SK-N-SH (cell line): ENCODE data around the gene NTSR1. TPM values are rescaled to one million over a fixed set of nuclear protein-coding genes. Genes with fewer than 3 reads are reported as not detected.

Source experiments
- CTCF ChIA-PET: fragments of 300-600, 350-600 bp; formaldehyde crosslinking; extraction: SDS; loops from one replicate; lab custom pipeline; 2021; lab: Yijun Ruan, JAX
- POLR2A ChIA-PET: fragments of 350-600 bp; sonication (Branson Sonifier 250); formaldehyde crosslinking; extraction: SDS; loops from one replicate; lab custom pipeline; 2020; ENCODE audit warnings: antibody characterized with exemption, inconsistent platforms; lab: Yijun Ruan, JAX
- DNase-seq: peaks from one replicate; pipeline ENCODE4 v3.0.0; 2012
- H2AFZ ChIP-seq: fragments of 200-600 bp; sonication (generic); 2 replicates; pipeline ENCODE4 v1.8.1; 2016; ENCODE audit warnings: antibody characterized with exemption, mild to moderate bottlenecking, low read depth
- H3F3A ChIP-seq: fragments of 200-600 bp; sonication (generic); replicated peaks from 2 replicates; pipeline ENCODE3; 2016; ENCODE audit warnings: antibody characterized with exemption, mild to moderate bottlenecking; ENCODE audit not compliant: insufficient read depth
- H3K27ac ChIP-seq, 2 experiments: fragments of 200-500 bp in 1 of 2; fragments of 200-600 bp in 1 of 2; sonication (Bioruptor generic) in 1 of 2; sonication (generic), shearing (Covaris generic) in 1 of 2; 2 replicates each; pipeline versions ENCODE4 v1.5.1 to v1.6.1; 2014 to 2016; ENCODE audit warnings: low read depth in 2 of 2, inconsistent platforms in 1 of 2, low read length in 1 of 2, mild to moderate bottlenecking in 1 of 2, mixed read lengths in 1 of 2
- H3K27me3 ChIP-seq: fragments of 200-600 bp; sonication (generic), shearing (Covaris generic); 2 replicates; pipeline ENCODE4 v1.6.1; 2016; ENCODE audit warnings: mixed run types; ENCODE audit not compliant: insufficient read depth
- H3K36me3 ChIP-seq, 2 experiments: fragments of 200-500 bp in 1 of 2; fragments of 200-600 bp in 1 of 2; sonication (Bioruptor generic) in 1 of 2; sonication (generic) in 1 of 2; replicated peaks in 1 of 2; 2 replicates each; pipeline versions ENCODE3 to v1.5.1; 2014 to 2016; ENCODE audit warnings: low read length in 1 of 2, mild to moderate bottlenecking in 1 of 2; ENCODE audit not compliant: insufficient read depth in 2 of 2, control insufficient read depth in 1 of 2
- H3K4me1 ChIP-seq, 2 experiments: fragments of 200-500 bp in 1 of 2; fragments of 200-600 bp in 1 of 2; sonication (Bioruptor generic) in 1 of 2; sonication (generic), shearing (Covaris generic) in 1 of 2; 2 replicates each; pipeline versions ENCODE4 v1.5.1 to v1.6.1; 2014 to 2016; ENCODE audit warnings: low read depth in 1 of 2, low read length in 1 of 2, mixed run types in 1 of 2; ENCODE audit not compliant: insufficient read depth in 2 of 2, control insufficient read depth in 1 of 2
- H3K4me2 ChIP-seq: fragments of 200-600 bp; sonication (generic), shearing (Covaris generic); 2 replicates; pipeline ENCODE4 v1.6.1; 2017; ENCODE audit warnings: mixed run types
- H3K4me3 ChIP-seq, 2 experiments: fragments of 200-500 bp in 1 of 2; fragments of 200-600 bp in 1 of 2; sonication (Bioruptor generic) in 1 of 2; sonication (generic), shearing (Covaris generic) in 1 of 2; 2 replicates each; pipeline versions ENCODE4 v1.5.1 to v1.8.1; 2014 to 2016; ENCODE audit warnings: low read depth in 2 of 2, inconsistent platforms in 1 of 2, low read length in 1 of 2, mild to moderate bottlenecking in 1 of 2, mixed read lengths in 1 of 2, moderate library complexity in 1 of 2
- H3K79me2 ChIP-seq: fragments of 200-600 bp; sonication (generic); 2 replicates; pipeline ENCODE4 v1.8.1; 2017; ENCODE audit warnings: mild to moderate bottlenecking; ENCODE audit not compliant: insufficient read depth
- H3K9ac ChIP-seq: fragments of 200-600 bp; sonication (generic); 2 replicates; pipeline ENCODE4 v1.6.1; 2017; ENCODE audit warnings: mixed run types
- H3K9me2 ChIP-seq: fragments of 200-600 bp; sonication (generic); 2 replicates; pipeline ENCODE4 v1.6.1; 2017; ENCODE audit warnings: mixed run types
- H3K9me3 ChIP-seq: fragments of 200-600 bp; sonication (generic); 2 replicates; pipeline ENCODE4 v1.6.1; 2017; ENCODE audit warnings: mixed run types, mild to moderate bottlenecking, moderate library complexity
- H4K20me1 ChIP-seq: fragments of 200-600 bp; sonication (generic); 2 replicates; pipeline ENCODE4 v1.6.1; 2017; ENCODE audit warnings: mild to moderate bottlenecking, mixed run types; ENCODE audit not compliant: insufficient read depth
- ELF1 ChIP-seq: IDR thresholded peaks from 2 replicates; pipeline ENCODE4 v1.4.0; 2012
- EP300 ChIP-seq, 2 experiments: IDR thresholded peaks; 2 replicates each; pipeline versions ENCODE4 v1.4.0 to v1.6.1; 2012; ENCODE audit warnings: borderline replicate concordance in 1 of 2, low read depth in 1 of 2, low read length in 1 of 2
- EZH2phosphoT487 ChIP-seq: fragments of 200-600 bp; sonication (generic); IDR thresholded peaks from 2 replicates; pipeline ENCODE4 v1.6.1; 2017; ENCODE audit warnings: low read depth, mixed run types, mild to moderate bottlenecking, antibody characterized with exemption, moderate library complexity, borderline replicate concordance
- FOXJ3 ChIP-seq: sonication (generic); formaldehyde crosslinking; IDR thresholded peaks from 2 replicates; pipeline ENCODE4 v1.5.1; 2020; ENCODE audit warnings: mild to moderate bottlenecking, missing genetic modification reagents
- FOXM1 ChIP-seq: IDR thresholded peaks from 2 replicates; pipeline ENCODE4 v1.4.0; 2012; ENCODE audit warnings: low read depth, mild to moderate bottlenecking
- GABPA ChIP-seq: IDR thresholded peaks from 2 replicates; pipeline ENCODE4 v1.4.0; 2012; ENCODE audit warnings: low read depth, mild to moderate bottlenecking
- MEF2A ChIP-seq: IDR thresholded peaks from 2 replicates; pipeline ENCODE4 v1.4.0; 2012; ENCODE audit warnings: low read depth, borderline replicate concordance
- MXI1 ChIP-seq: IDR thresholded peaks from 2 replicates; pipeline ENCODE4 v1.6.1; 2012; ENCODE audit warnings: mild to moderate bottlenecking, low read depth, low read length, improper control_type of control experiment
- NRF1 ChIP-seq: IDR thresholded peaks from 2 replicates; pipeline ENCODE4 v1.6.1; 2012; ENCODE audit warnings: low read depth, mild to moderate bottlenecking, low read length
- PBX3 ChIP-seq: IDR thresholded peaks from 2 replicates; pipeline ENCODE4; 2012
- RAD21 ChIP-seq: IDR thresholded peaks from 2 replicates; pipeline ENCODE4 v1.6.1; 2012; ENCODE audit warnings: mild to moderate bottlenecking, low read length
- RCOR1 ChIP-seq: fragments of 150-350 bp; IDR thresholded peaks from 2 replicates; pipeline ENCODE4 v1.6.1; 2017; ENCODE audit warnings: antibody characterized with exemption, low read length
- REST ChIP-seq: IDR thresholded peaks from 2 replicates; pipeline ENCODE4 v1.6.1; 2012; ENCODE audit warnings: mild to moderate bottlenecking, low read depth, low read length, moderate library complexity
- RXRA ChIP-seq: IDR thresholded peaks from 2 replicates; pipeline ENCODE4 v1.4.0; 2012; ENCODE audit warnings: low read depth, mild to moderate bottlenecking, borderline replicate concordance
- SIN3A ChIP-seq: IDR thresholded peaks from 2 replicates; pipeline ENCODE4 v1.6.1; 2012; ENCODE audit warnings: low read depth, mild to moderate bottlenecking, low read length, moderate library complexity, borderline replicate concordance
- SMC3 ChIP-seq: IDR thresholded peaks from 2 replicates; pipeline ENCODE4 v1.6.1; 2012; ENCODE audit warnings: low read depth, low read length, improper control_type of control experiment
- TAF1 ChIP-seq: IDR thresholded peaks from 2 replicates; pipeline ENCODE4 v1.6.1; 2012; ENCODE audit warnings: low read depth, mild to moderate bottlenecking, low read length, moderate library complexity, borderline replicate concordance
- USF1 ChIP-seq: IDR thresholded peaks from 2 replicates; pipeline ENCODE4 v1.4.0; 2012; ENCODE audit warnings: low read depth, borderline replicate concordance
- USF2 ChIP-seq: fragments of 150-350 bp; IDR thresholded peaks from 2 replicates; pipeline ENCODE4 v1.6.1; 2017; ENCODE audit warnings: antibody characterized with exemption, low read length, low read depth, borderline replicate concordance
- YY1 ChIP-seq: IDR thresholded peaks from 2 replicates; pipeline ENCODE4 v1.4.0; 2012; ENCODE audit warnings: low read depth, mild to moderate bottlenecking
- WGBS: methylation state at CpG from one replicate; pipeline ENCODE4 v1.1.6; 2017; ENCODE audit warnings: low lambda C conversion rate; 5-methylcytosine and 5-hydroxymethylcytosine counted together
- polyA plus RNA-seq, 3 experiments: library from polyadenylated mRNA; depleted of rRNA; stranded (reverse); fragments of >200 nt; gene quantifications; 2 replicates each; pipeline ENCODE4 v1.2.3, GENCODE V29; 2012

The NTSR1 gene
- polyA plus RNA-seq, 1 of the 3 experiments (the other 2 are of a cell fraction) = 8.2 TPM

GRCh38 chr20:62754991-62755356 lies 46.3 kb downstream of the NTSR1 start:
- H3K79me2 ChIP-seq = no peaks in the 10 kb centered on the region
- CTCF ChIA-PET = interaction anchor here (1.6 kb wide), 1 partner anchor 138 kb away, joined by 4 read pairs; no protein-coding TSS in a partner anchor
- H3K36me3 ChIP-seq = no peaks in the 10 kb centered on the region
- POLR2A ChIA-PET = no interaction called here
- no peak overlapping the region for H3K9ac ChIP-seq
- no peaks in the 10 kb centered on the region; a peak in 1 of 4 replicates for H3K4me1 ChIP-seq
- H4K20me1 ChIP-seq = no peaks in the 10 kb centered on the region
- H3K4me2 ChIP-seq = no peak overlapping the region
- WGBS = 89% methylated on average over 1 of the region's 1 CpG
- no peaks in the 10 kb centered on the region for H3K9me3 ChIP-seq
- no peak for DNase-seq
- H2AFZ ChIP-seq = no peak overlapping the region
- no peak overlapping the region for H3K27ac ChIP-seq
- no peak overlapping the region for H3K4me3 ChIP-seq
- no peaks in the 10 kb centered on the region for H3F3A ChIP-seq
- no peaks in the 10 kb centered on the region for H3K27me3 ChIP-seq
- H3K9me2 ChIP-seq = no peaks in the 10 kb centered on the region
- TF ChIP-seq FOXJ3 (CRISPR knock-in tag) (no peak), EP300 (IDR thresholded peaks at IDR 0.05; ENCODE audit: borderline replicate concordance in 1 of 2, low read depth in 1 of 2, low read length in 1 of 2) (no peak), MXI1 (no peak), SMC3 (no peak), ELF1 (no peak), PBX3 (no peak), GABPA (no peak), RCOR1 (no peak), TAF1 (no peak), NRF1 (no peak), RAD21 (no peak), FOXM1 (no peak), EZH2phosphoT487 (no peak), USF1 (no peak), SIN3A (no peak), MEF2A (no peak), REST (no peak), RXRA (no peak), YY1 (no peak), USF2 (no peak)
